ENCODE data around the gene PLA2G2D. TPM values are rescaled to one million over a fixed set of nuclear protein-coding genes. Genes with fewer than 3 reads are reported as not detected.

The PLA2G2D gene
- total RNA-seq, 1 donor from 2014 or later = not detected

DNA sequence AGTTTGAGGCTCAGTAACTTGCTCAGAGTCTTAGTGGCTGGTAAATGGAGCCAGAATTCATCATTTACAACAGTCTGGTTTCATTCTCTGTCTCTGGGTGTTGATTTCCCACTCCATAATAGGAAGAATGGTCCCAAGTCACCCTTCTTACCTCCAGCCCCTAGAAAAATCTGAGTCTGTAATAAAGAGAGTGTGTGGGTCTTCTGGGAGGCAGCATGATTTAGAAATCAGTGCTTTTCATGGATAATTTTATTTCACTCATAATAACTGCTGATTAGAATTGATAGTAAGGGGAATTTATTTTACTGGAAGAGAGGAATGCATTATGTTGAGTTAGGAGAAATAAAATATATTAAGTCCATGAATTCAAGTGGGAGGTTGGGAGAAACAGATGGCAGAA, 2.1 kb downstream of the PLA2G2D start:
- intact Hi-C loops (cut with micrococcal nuclease) = no loop called here

DNA sequence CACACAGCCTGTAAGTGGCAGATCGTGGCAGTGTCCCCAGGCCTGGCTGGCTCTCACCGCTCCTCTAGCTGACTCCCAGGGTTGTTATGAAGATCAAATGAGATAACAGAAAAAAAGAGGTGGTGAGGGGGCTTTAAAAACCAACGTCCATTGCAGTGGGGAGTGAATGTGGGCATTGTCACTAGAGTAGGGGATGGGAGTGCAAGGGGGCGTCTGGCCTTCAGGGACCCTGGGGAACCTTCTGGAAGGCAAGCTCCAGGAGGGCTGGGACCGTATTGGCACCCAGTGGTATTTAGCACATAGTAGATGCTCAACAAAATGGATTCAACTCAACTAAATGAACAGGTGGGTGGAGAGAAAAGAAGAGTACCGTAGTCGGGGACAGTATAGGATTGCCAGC, 3.4 kb downstream of the PLA2G2D start:
- intact Hi-C loops (cut with micrococcal nuclease) = no loop called here

DNA sequence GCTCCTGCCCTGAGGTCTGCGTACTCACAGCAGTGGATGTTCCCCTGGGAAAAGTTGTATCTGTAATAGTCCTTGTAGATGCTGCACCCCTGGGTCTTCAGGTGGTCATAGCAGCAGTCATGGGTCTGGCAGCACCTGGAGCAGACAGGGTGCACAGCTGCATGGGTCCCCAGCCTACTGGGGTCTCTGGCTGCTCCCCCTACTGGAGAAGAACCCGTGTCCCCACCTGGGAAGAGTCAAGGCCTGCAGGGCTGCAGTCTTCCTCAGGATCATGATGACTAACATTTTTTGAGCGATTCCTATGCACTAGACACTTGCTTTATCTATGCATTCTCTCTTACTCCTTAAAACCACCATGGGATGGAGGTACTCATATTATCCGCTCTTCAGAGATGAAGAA, 3.9 kb downstream of the PLA2G2D start:
- intact Hi-C loops (cut with micrococcal nuclease) = no loop called here

DNA sequence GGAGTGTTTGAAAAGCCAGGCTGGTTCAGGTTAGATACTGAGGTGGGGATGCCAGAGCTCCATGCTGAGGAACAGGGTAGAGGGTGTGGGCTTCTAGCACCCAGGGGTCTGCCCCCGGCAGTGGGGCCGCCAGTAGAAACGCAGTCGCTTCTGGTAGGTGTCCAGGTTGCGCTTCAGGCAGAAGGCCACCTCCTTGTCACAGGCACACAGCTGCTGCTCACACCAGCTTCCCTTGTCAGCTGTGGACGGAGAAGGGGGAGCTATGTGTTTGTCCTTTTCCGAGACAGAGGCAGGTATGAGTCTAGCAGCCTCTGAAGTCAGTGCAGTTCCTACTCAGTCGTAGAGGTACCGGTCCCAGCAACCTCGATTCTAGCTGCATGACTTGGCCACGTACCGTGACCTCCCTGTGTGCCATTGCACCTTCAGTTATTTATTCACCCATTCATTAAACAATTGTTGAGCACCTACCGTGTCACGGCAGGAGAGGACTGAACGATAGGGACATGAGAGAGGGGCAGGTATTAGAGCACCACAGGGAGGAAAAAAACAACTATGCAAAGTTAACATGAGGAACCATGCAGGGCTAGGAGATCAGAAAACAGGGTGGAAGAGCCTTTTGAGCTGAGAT, 5.2 kb downstream of the PLA2G2D start:
- intact Hi-C loops (cut with micrococcal nuclease) = no loop called here

DNA sequence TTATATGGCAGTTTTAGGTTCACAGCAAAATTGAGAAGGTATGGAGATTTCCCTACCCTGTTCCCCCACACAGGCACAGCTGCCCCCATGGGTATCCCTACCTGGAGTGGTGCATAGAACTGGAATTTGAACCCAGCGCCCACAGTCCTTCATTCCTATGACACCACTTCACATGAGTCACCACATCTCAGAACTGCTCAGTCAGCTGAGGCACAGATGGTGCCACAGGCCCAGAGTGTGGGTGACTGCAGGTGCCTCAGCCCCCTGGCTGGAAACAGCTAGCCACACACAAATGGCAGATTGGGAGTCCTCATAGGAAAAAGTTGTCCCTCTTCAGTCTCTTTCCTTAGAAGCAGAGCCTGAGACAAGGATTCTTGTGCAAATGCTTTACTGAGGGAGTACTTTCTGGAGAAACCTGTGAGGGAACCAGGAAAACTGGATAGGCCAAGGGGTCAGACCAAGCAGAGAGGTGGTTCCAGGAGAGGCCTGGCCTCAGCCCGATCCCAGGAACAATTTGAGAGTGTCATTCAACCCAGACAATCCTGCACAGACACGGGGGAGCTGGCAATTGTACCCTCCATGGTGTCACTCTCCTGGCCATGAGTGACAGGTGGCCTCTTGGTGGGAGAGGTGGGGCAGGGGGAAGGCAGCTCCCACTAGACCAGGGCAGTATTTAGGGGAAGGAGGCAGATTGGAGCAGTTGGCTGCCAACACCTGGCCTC, 6.9 kb downstream of the PLA2G2D start:
- intact Hi-C loops (cut with micrococcal nuclease) = no loop called here

DNA sequence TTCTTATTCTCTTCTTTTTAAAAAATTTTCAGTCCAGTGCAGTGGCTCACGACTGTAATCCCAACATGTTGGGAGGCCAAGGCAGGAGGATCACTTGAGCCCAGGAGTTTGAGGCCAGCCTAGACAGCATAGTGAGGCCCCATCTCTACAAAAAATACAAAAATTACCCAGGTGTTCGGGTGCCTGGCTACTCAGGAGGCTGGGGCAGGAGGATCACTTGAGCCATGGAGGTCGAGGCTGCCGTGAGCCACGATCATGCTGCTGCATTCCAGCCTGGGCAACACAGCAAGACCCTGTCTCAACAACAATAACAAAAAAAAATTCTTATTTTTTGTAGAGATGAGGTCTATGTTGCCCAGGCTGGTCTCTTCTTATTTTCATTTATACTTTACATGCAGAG, 7.9 kb downstream of the PLA2G2D start:
- intact Hi-C loops (cut with micrococcal nuclease) = no loop called here

DNA sequence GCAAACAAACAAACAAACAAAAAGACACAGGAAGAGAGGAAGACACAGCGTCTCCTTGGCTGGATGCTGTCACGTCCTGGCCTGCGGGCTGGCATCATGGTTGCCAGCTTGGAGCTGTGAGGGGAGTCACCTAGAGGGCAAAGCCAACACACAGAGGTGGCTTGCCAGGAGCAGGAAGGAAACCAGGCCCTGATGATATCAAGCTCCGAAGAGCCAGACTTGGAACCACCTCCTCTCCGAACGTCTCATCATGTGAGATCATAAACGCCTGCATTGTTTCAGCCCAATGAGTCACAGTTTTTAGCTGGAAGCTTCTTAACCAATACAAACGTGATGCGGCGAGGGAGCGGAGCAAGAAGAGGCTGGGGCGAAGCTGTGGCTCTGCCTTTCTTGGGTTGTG, 8.7 kb downstream of the PLA2G2D start:
- intact Hi-C loops (cut with micrococcal nuclease) = no loop called here

DNA sequence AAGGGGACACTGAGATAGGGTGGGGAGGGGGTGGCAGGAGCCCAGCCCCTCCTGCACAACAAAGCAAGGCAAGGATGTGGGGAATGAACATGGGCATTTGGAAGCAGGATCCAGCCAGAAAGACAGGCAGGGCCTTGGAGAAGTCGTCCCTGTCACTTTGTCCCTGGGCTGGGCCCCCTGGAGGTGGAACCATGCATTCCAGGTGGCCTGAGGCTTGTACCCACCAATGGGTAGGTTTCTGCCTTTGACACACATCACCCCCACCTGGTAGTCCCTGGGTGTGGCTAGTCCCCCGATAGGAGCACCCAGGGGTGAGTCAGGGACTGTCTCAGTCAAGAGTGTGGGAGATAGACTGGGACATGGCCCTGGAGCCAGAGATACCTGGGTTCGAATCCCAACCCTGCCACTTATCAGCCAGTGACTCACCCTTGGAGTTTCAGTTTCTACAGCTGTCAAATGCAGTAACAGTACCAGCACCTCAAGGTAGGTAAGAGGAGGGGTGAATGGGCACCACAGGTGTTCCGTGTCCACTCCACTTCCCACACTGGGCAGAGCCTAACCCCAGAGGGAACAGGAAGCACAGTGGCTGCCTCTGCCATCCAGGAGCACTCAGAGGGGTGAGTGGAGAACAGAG, 10.0 kb downstream of the PLA2G2D start:
- intact Hi-C loops (cut with micrococcal nuclease) = no loop called here

DNA sequence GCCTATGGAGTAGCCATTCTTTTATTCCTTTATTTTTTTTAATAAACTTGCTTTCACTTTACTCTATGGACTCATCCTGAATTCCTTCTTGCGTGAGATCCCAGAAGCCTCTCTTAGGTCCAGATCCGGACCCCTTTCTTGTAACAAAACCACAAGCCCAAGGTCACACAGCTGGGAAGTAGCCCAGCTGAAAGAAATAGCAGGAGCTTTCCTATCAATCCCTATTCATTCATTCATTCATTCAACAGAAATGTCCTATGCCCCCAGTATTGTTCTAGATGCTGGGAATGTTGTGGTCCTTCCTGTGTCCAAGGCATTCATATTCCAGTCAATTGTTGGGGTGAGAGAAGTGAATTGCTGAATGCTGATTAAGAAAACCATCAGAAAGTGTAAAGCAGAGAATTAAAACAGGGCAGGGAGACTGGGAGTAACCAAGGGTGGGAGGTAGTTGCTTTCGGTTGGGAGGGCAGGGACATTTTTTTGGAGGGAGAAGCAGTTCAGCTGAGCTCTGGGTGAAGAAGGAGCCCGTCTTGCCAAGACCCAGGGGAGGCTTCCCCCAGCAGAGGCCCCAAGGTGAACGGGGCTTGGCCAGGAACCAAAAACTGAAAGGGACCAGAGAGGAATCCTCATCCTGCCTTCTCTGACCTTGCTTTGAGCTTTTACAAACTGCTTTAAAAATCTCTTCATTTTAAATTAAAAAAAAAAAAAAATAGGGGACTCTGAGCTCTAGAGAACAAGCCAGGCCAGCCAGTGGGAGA, 10.8 kb downstream of the PLA2G2D start:
- intact Hi-C loops (cut with micrococcal nuclease) = no loop called here

DNA sequence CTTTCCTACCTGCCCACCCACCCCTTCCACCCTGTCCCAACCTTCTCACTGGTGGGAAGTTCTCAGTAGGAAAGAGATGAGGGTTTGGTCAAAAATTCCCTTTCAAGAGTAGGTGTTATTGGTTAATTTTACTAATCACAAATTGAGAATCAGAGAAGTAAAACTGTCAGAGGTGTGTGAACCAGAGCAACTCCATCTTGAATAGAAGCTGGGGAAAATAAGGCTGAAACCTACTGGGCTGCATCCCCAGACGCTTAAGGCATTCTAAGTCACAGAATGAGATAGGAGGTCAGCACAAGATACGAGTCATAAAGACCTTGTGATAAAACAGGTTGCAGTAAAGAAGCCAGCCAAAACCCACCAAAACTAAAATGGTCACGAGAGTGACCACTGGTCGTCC, 11.5 kb downstream of the PLA2G2D start:
- intact Hi-C loops (cut with micrococcal nuclease) = no loop called here

DNA sequence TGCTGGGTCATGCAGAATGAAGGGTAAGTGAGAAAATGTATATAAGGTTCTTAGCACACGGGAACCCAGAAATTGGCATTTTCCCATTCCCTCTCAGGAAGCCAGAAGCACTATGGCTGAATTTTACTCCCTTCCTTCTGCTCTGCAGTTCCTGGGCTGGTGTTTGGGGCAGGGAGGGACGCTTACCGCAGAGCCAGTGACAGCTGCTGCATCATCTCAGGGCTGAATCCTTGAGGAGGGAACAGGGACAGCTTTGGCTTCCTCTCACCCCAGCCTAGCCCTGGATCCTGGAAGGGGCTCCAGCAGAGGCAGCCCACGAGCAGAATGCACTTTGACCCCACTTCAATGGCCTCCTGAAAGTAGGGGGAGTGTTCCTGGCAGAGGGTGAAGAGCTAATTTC, 12.0 kb downstream of the PLA2G2D start:
- intact Hi-C loops (cut with micrococcal nuclease) = no loop called here

DNA sequence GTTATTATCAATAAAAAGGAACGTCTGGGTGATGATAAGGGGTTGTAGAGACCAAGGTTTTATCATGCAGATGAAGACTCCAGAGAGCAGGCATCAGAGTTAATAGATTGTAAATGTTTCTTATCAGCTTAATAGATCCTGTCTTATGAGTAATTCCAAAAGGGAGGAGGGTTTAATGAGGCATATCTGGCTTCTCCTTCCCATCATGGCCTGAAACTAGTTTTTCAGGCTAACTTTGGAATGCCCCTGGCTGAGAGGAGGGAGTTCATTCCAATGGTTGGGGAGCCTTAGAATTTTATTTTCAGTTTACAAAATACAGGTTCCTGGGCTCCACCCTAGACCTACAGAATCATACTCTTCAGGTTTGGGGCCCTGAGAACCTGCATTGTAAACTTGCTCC, 13.5 kb downstream of the PLA2G2D start:
- intact Hi-C loops (cut with micrococcal nuclease) = no loop called here

DNA sequence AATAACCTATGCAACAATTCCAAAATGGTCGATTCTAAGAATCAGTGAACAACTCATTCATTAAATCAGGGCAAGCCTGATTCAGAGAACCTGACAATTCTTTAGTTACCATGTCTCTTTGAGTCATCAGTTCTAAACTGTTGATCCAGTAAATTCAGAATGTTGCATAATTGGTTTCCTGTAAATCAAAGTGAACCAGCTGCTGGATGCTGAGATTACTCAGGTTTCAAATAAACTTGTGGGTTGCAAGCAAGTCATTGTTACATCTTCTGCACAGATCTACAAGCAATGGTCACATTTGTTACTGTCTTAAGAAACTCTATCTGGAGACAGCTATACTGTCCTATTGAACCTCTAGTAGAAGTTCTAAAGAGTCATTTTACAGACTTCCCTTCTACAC, 16.5 kb downstream of the PLA2G2D start:
- intact Hi-C loops (cut with micrococcal nuclease) = loop anchor here (5.0 kb wide), 1 partner anchor 389 kb away; no protein-coding TSS in a partner anchor

DNA sequence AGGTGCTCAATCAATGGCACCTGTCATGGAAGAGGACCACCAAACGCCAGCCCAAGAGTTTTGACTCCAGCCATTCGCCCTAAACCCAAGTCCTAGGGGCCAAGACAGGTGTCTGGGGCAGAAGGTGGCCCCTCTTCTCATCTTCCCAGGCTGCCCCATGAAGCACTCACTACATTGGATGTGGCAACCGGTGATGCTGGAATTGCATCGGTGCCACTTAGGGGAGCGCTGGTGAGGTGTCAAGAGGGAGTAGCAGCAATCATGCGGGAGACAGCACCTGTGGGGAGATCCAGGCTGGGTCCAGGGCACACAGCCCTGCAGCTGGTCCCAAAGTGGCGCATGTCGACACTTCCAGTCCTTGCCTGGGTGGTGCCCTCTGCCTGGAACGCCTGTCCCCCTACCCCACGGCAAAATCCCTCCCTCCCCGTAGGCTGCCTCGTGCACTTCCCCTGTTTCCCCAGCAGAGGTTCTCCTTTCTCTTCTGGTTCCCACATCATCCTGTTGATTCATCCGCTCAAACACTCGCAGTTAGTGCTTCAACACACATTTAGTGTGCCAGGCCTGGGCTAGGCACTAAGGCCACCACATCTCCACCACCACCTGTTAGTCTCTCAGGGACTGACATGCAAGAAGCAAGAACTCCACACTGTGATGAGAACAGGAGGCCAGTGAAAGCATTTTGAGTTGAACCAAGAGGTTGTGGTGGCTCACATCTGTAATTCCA, 18.5 kb downstream of the PLA2G2D start:
- intact Hi-C loops (cut with micrococcal nuclease) = loop anchor here (1.0 to 5.0 kb wide), 4 partner anchors 52 to 392 kb away; no protein-coding TSS in a partner anchor

DNA sequence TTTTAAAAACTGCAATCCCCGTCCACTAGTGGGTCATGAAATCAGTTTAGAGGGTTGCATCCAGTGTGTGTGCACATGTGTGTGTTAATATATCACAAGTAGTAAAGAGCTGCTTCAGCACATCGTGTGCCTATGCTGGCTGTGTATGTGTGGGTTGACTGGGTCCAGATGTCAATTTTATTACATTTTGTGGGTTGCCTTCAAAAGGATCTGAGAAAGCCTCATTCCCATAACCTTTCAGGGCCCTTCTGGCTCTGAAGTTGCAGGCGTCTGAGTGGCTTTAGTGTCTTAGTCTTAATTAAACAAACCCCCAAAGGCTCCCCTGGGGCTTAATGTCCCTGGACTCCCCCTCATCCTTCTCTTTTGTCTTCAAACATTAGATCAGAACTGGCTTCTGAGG, 19.8 kb downstream of the PLA2G2D start:
- intact Hi-C loops (cut with micrococcal nuclease) = no loop called here

DNA sequence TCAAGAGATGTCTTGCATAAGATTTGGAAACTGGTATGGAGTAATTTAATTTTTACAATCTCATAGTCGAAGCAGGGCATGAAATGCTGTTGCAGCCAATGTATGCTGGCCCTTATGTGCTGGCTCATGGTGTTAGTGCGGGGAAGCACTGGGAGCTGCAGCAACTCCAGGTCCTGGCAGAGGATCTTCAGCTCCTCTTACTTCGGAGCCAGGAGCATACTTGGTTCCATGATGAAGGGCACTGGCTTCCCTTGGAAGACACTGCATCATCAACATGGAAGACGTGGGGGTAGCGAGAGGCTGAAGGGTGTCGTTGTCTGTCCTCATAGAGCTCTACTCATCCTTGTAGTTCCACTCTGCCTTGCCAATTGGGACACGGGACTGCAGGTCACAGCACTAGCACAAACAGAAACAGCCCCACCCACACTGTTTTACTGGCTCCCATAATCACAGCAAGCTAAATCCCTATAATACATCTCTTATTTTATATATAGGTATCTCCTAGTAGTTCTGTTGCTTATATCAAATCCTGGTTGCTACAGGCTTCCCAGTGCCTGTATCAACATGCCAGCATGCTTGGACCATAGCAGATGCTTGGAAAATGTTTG, 22.4 kb downstream of the PLA2G2D start:
- intact Hi-C loops (cut with micrococcal nuclease) = no loop called here

DNA sequence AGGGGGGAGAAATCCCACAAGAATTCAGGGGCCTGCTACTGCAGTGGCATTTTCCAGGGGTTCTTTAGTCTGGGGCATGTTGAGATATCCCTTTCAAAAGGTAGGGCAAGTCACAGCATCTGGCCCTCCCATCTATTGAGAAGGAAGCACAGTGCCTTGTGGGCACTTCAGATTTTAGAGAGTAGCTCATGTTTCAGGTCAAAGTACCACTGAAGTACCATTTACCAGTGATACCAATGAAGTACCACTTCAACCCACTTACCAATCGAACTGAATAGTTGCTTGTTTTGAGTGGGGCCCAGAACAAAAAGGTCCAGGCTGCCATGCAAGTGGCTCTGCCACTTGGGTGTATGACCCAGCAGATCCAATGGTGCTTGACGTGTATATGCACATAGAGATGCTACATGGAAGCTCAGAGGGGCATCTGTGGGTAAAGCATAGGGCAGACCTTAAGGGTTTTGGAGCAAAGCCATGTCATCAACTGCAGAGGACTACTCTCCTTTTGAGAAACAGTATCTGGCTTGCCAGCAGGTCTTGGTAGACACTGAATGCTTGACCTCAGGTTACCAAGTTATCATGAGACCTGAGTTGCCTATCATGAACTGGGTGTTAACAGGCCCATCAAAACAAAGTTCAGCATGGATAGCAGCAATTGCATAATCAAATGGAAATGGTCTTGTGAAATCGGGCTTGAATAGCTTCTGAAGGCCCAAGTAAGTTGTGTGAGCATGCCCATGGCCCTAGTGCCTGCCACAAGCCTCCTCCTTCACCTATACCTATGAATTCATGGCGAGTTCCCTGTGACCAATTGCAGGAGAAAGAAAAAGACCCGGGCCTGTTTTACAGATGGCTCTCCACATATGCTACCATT, 23.5 kb downstream of the PLA2G2D start:
- intact Hi-C loops (cut with micrococcal nuclease) = no loop called here

DNA sequence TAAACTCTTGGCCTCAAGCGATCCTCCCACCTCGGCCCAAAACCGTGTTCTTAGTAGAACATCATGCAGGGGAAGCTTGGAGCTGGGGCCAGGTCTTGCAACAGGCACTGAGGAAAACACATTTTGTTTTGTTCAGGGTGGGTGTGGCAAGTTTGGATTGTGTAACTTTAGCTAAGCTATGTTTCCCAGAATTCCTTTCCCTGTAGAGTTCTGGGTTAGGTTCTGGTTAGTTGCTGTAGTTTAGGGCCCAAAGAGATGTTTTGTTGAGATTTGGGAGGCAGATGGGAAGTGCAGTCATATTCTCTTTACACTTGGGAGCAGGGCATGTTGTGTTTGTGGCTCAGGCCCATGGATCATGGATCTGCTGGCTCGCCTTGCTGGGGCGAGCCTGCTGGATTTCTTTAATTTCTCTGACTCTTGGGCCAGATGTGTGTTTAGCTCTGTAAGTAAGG, 25.4 kb downstream of the PLA2G2D start:
- intact Hi-C loops (cut with micrococcal nuclease) = no loop called here

DNA sequence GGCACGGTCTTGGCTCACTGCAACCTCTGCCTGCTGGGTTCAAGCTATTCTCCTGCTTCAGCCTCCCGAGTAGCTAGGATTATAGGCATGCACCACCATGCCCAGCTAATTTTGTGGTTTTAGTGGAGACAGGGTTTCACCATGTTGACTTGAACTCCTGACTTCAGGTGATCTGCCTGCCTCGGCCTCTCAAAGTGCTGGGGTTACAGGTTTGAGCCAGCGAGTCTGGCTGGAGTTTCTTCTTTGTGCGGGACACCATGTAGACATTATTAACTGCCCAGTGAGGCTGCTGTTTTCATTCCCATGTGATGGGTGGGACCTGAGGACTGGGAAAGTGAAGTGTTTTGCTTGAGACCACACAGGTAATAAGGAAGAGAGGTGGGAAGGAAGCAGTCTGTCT, 26.0 kb downstream of the PLA2G2D start:
- intact Hi-C loops (cut with micrococcal nuclease) = no loop called here

DNA sequence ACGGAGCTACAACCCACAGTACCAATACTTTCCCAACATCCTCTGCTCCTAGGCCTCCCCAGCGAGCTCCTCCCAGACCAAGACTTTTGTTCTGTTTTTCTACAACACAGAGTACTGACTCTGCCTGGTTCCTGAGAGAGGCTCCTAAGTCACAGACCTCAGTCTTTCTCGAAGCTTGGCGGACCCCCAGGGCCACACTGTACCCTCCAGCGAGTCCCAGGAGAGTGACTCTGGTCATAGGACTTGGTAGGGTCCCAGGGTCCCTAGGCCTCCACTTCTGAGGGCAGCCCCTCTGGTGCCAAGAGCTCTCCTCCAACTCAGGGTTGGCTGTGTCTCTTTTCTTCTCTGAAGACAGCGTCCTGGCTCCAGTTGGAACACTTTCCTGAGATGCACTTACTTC, 28.7 kb downstream of the PLA2G2D start:
- intact Hi-C loops (cut with micrococcal nuclease) = no loop called here
